HepG2 (cell line): ENCODE data around the gene U2AF1L4. TPM values are rescaled to one million over a fixed set of nuclear protein-coding genes. Genes with fewer than 3 reads are reported as not detected.

Experiments
- ADNP ChIP-seq: sonication (generic); formaldehyde crosslinking; IDR thresholded peaks from 2 replicates; pipeline ENCODE4 v1.4.0; 2020; ENCODE audit warnings: missing genetic modification reagents
- ASH2L ChIP-seq: fragments of 300-600, 200-600 bp; sonication (generic); IDR thresholded peaks from 2 replicates; pipeline ENCODE4 v1.7.0; 2017; ENCODE audit warnings: low read depth, mild to moderate bottlenecking, moderate library complexity, mixed read lengths, low read length; ENCODE audit not compliant: insufficient read length
- ATF7 ChIP-seq, 2 experiments: fragments of 450-650 bp in 1 of 2; sonication (generic) in 1 of 2; formaldehyde crosslinking in 1 of 2; IDR thresholded peaks; 2 replicates each; pipeline versions ENCODE4 v1.4.0 to v1.6.1; 2016 to 2020; ENCODE audit warnings: antibody characterized with exemption in 1 of 2, mild to moderate bottlenecking in 1 of 2, missing genetic modification reagents in 1 of 2
- GATAD1 ChIP-seq: IDR thresholded peaks from 2 replicates; pipeline ENCODE4 v1.6.1; 2016; ENCODE audit warnings: missing genetic modification reagents, missing compliant biosample characterization
- GTF2F1 ChIP-seq: fragments of 150-350 bp; IDR thresholded peaks from 2 replicates; pipeline ENCODE4 v1.6.1; 2014; ENCODE audit warnings: low read length
- HDAC1 ChIP-seq: sonication (generic); formaldehyde crosslinking; IDR thresholded peaks from 2 replicates; pipeline ENCODE4 v1.5.1; 2020; ENCODE audit warnings: mild to moderate bottlenecking, missing genetic modification reagents
- NR2C2 ChIP-seq: sonication (generic); formaldehyde crosslinking; IDR thresholded peaks from 2 replicates; pipeline ENCODE4 v1.4.0; 2020; ENCODE audit warnings: missing genetic modification reagents, mild to moderate bottlenecking, moderate library complexity, borderline replicate concordance
- REPIN1 ChIP-seq: sonication (generic); formaldehyde crosslinking; IDR thresholded peaks from 2 replicates; pipeline ENCODE4 v1.8.0; 2022; ENCODE audit warnings: missing genetic modification reagents, low read depth, mild to moderate bottlenecking, borderline replicate concordance
- SMAD1 ChIP-seq: sonication (generic); formaldehyde crosslinking; IDR thresholded peaks from 2 replicates; pipeline ENCODE4 v1.4.0; 2020; ENCODE audit warnings: missing genetic modification reagents, low read depth, mild to moderate bottlenecking, borderline replicate concordance
- TBP ChIP-seq: sonication (generic); formaldehyde crosslinking; IDR thresholded peaks from 2 replicates; pipeline ENCODE4 v1.5.0; 2020; ENCODE audit warnings: missing genetic modification reagents
- THYN1 ChIP-seq: sonication (generic); formaldehyde crosslinking; IDR thresholded peaks from 2 replicates; pipeline ENCODE4 v1.8.1; 2023; ENCODE audit warnings: low read depth, mild to moderate bottlenecking, moderate library complexity, missing genetic modification reagents, borderline replicate concordance
- TOPORS ChIP-seq: sonication (generic); formaldehyde crosslinking; IDR thresholded peaks from 2 replicates; pipeline ENCODE4 v1.8.0; 2023; ENCODE audit warnings: mild to moderate bottlenecking, missing genetic modification reagents
- XRCC5 ChIP-seq: fragments of 200-400 bp; formaldehyde crosslinking; optimal IDR thresholded peaks from 2 replicates; pipeline ENCODE3; 2017; ENCODE audit warnings: mild to moderate bottlenecking, low read length
- ZNF382 ChIP-seq: sonication (generic); formaldehyde crosslinking; IDR thresholded peaks from 2 replicates; pipeline ENCODE4 v1.5.0; 2020; ENCODE audit warnings: missing genetic modification reagents, mild to moderate bottlenecking, borderline replicate concordance
- ZNF543 ChIP-seq: sonication (generic); formaldehyde crosslinking; IDR thresholded peaks from 2 replicates; pipeline ENCODE4 v1.4.0; 2020; ENCODE audit warnings: mild to moderate bottlenecking, missing genetic modification reagents
- ZNF557 ChIP-seq: sonication (generic); formaldehyde crosslinking; IDR thresholded peaks from 2 replicates; pipeline ENCODE4 v1.4.0; 2020; ENCODE audit warnings: missing genetic modification reagents
- ZNF562 ChIP-seq: sonication (generic); formaldehyde crosslinking; IDR thresholded peaks from 2 replicates; pipeline ENCODE4 v1.8.0; 2022; ENCODE audit warnings: missing genetic modification reagents, borderline replicate concordance
- ZNF572 ChIP-seq: sonication (generic); formaldehyde crosslinking; IDR thresholded peaks from 2 replicates; pipeline ENCODE4 v1.5.1; 2020; ENCODE audit warnings: mild to moderate bottlenecking, missing genetic modification reagents
- ZNF775 ChIP-seq: sonication (generic); formaldehyde crosslinking; IDR thresholded peaks from 2 replicates; pipeline ENCODE4 v1.4.0; 2020; ENCODE audit warnings: missing genetic modification reagents, mild to moderate bottlenecking, moderate library complexity, borderline replicate concordance
- polyA plus RNA-seq, 8 experiments: library from polyadenylated mRNA; depleted of rRNA in 3 of 8; stranded (reverse) in 7 of 8; unstranded in 1 of 8; fragments of >200 nt; fragmentation: Illumina TruSeq in 4 of 8; extraction: Trizol in 4 of 8; gene quantifications; 2 replicates each; pipeline versions ENCODE4 v1.2.1 to v1.2.3, GENCODE V29; 2011 to 2016; ENCODE audit warnings: low read depth in 4 of 8, missing spikeins in 1 of 8, mixed read lengths in 1 of 8; ENCODE audit not compliant: insufficient read depth in 1 of 8
- total RNA-seq, 5 experiments: library from RNA; depleted of rRNA; stranded (reverse); fragments of >200 nt; fragmentation: Illumina TruSeq; extraction: Trizol; gene quantifications; 2 replicates each; pipeline ENCODE4 v1.2.3, GENCODE V29; 2016; ENCODE audit warnings: low read depth in 1 of 5
- TF ChIP-seq, protein P1 (sequence below): IDR thresholded peaks from 2 replicates; pipeline ENCODE4 v1.6.1; 2016; ENCODE audit warnings: mild to moderate bottlenecking
- TF ChIP-seq, protein P2 (sequence below): sonication (generic); formaldehyde crosslinking; IDR thresholded peaks from 2 replicates; pipeline ENCODE4 v1.5.0; 2020; ENCODE audit warnings: mild to moderate bottlenecking, missing genetic modification reagents
- TF ChIP-seq, protein P3 (sequence below): sonication (generic); formaldehyde crosslinking; IDR thresholded peaks from 2 replicates; pipeline ENCODE4 v1.5.0; 2020; ENCODE audit warnings: missing genetic modification reagents
- TF ChIP-seq, protein P4 (sequence below): sonication (generic); formaldehyde crosslinking; IDR thresholded peaks from 2 replicates; pipeline ENCODE4 v1.5.0; 2020; ENCODE audit warnings: mild to moderate bottlenecking, missing genetic modification reagents, borderline replicate concordance

U2AF1L4 gene
- total and polyA plus RNA-seq, 2 of the 13 experiments (the other 11 are each of a cell fraction or from before 2014, with no cell fraction given): 7.9 to 15.4 TPM

DNA sequence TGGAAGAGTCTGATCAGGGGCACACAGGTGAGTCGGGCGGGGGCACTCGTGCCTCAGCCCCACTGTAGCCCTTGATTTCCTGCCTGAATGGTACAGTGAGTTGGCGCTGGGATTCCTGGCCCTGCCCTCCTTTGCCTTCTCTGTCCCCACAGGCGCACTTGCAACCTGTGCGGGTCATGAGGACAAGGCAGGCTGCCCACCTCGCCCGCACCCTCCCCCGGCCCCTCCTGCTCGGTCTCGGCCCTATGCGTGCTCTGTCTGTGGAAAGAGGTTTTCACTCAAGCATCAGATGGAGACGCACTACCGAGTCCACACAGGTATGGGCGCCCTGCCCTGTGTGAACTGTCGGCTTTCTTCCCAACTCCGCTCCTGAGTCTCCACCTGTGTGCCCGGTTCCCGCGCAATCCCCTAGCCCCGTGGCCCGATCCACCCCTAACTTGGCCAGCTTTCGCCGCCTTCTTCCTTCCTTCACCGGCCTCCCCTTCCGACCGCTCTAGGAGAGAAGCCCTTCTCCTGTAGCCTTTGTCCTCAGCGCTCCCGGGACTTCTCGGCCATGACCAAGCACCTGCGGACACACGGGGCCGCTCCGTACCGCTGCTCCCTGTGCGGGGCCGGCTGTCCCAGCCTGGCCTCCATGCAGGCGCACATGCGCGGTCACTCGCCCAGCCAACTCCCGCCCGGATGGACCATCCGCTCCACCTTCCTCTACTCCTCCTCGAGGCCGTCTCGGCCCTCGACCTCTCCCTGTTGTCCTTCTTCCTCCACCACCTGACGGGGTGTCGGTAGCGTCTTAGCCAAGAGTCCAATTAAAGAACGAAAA, 29.0 kb downstream of the U2AF1L4 start (continued):
- TF ChIP-seq, protein P1, sequence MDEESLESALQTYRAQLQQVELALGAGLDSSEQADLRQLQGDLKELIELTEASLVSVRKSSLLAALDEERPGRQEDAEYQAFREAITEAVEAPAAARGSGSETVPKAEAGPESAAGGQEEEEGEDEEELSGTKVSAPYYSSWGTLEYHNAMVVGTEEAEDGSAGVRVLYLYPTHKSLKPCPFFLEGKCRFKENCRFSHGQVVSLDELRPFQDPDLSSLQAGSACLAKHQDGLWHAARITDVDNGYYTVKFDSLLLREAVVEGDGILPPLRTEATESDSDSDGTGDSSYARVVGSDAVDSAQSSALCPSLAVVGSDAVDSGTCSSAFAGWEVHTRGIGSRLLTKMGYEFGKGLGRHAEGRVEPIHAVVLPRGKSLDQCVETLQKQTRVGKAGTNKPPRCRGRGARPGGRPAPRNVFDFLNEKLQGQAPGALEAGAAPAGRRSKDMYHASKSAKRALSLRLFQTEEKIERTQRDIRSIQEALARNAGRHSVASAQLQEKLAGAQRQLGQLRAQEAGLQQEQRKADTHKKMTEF (CRISPR knock-in tag): no peak; the same call in 1 of the 2 replicates
- TF ChIP-seq, protein P2, sequence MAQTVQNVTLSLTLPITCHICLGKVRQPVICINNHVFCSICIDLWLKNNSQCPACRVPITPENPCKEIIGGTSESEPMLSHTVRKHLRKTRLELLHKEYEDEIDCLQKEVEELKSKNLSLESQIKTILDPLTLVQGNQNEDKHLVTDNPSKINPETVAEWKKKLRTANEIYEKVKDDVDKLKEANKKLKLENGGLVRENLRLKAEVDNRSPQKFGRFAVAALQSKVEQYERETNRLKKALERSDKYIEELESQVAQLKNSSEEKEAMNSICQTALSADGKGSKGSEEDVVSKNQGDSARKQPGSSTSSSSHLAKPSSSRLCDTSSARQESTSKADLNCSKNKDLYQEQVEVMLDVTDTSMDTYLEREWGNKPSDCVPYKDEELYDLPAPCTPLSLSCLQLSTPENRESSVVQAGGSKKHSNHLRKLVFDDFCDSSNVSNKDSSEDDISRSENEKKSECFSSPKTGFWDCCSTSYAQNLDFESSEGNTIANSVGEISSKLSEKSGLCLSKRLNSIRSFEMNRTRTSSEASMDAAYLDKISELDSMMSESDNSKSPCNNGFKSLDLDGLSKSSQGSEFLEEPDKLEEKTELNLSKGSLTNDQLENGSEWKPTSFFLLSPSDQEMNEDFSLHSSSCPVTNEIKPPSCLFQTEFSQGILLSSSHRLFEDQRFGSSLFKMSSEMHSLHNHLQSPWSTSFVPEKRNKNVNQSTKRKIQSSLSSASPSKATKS (CRISPR knock-in tag): no peak; the same call in 1 of the 2 replicates
- TF ChIP-seq GATAD1 (CRISPR knock-in tag): no peak
- peak; percentile 80; the same call in 1 of the 2 replicates for TF ChIP-seq ZNF543 (CRISPR knock-in tag)
- no peak for TF ChIP-seq NR2C2 (CRISPR knock-in tag)
- no peak for TF ChIP-seq ZNF382 (CRISPR knock-in tag)
- no peak for TF ChIP-seq ATF7 (IDR thresholded peaks at IDR 0.05)
- 0 out of 2 replicates have a peak, but pooled peaks have one; percentile 34 for TF ChIP-seq ATF7 (CRISPR knock-in tag; IDR thresholded peaks at IDR 0.05)
- no peak for TF ChIP-seq XRCC5
- TF ChIP-seq TBP (CRISPR knock-in tag): no peak
- no peak for TF ChIP-seq SMAD1 (CRISPR knock-in tag)
- TF ChIP-seq ASH2L: peak; percentile 12
- TF ChIP-seq THYN1: no peak; the same call in 1 of the 2 replicates
- TF ChIP-seq, protein P3, sequence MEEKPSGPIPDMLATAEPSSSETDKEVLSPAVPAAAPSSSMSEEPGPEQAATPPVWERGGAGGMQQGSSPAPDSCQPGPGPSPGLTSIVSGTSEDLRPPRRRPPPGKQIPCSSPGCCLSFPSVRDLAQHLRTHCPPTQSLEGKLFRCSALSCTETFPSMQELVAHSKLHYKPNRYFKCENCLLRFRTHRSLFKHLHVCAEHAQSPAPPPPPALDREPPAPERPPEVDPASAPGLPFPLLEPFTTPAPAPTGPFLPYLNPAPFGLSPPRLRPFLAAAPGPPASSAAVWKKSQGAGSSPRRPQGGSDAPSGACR (CRISPR knock-in tag): no peak
- TF ChIP-seq ZNF572 (CRISPR knock-in tag): peak; percentile 84; the same call in 1 of the 2 replicates
- no peak; the same call in 1 of the 2 replicates for TF ChIP-seq REPIN1 (CRISPR knock-in tag)
- 0 out of 2 replicates have a peak, but pooled peaks have one; percentile 49 for TF ChIP-seq TOPORS
- no peak for TF ChIP-seq ZNF557
- no peak for TF ChIP-seq ADNP
- no peak for TF ChIP-seq GTF2F1
- no peak for TF ChIP-seq ZNF562 (CRISPR knock-in tag)
- TF ChIP-seq ZNF775 (CRISPR knock-in tag): no peak
- TF ChIP-seq, protein P4, sequence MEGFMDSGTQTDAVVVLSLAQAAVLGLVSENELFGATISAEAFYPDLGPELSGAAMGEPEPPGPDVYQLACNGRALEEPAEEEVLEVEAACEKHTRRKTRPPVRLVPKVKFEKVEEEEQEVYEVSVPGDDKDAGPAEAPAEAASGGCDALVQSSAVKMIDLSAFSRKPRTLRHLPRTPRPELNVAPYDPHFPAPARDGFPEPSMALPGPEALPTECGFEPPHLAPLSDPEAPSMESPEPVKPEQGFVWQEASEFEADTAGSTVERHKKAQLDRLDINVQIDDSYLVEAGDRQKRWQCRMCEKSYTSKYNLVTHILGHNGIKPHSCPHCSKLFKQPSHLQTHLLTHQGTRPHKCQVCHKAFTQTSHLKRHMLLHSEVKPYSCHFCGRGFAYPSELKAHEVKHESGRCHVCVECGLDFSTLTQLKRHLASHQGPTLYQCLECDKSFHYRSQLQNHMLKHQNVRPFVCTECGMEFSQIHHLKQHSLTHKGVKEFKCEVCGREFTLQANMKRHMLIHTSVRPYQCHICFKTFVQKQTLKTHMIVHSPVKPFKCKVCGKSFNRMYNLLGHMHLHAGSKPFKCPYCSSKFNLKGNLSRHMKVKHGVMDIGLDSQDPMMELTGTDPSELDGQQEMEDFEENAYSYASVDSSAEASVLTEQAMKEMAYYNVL (CRISPR knock-in tag): no peak
- TF ChIP-seq HDAC1: no peak
